Jurkat, Clone E6-1 (cell line): ENCODE measurements around the gene OPRL1.

Experiments
- DNase-seq: peaks from one replicate; pipeline ENCODE4 v3.0.0-alpha.2; 2011; ENCODE audit warnings: low read depth, low spot score
- H3K4me3 ChIP-seq: 2 replicates; pipeline ENCODE4 v1.5.1; 2011; ENCODE audit warnings: mild to moderate bottlenecking, low read length, control low read depth, moderate library complexity

Gene OPRL1

GRCh38 chr20:64098471-64099013 lies 18.7 kb downstream of the OPRL1 start:
- H3K4me3 ChIP-seq: no peak overlapping the region
- DNase-seq: no peak

- DNase-seq: no peak
- no peak overlapping the region for H3K4me3 ChIP-seq
These were observed 19.4 kb downstream of the OPRL1 start for GRCh38 chr20:64099086-64099786.

GRCh38 chr20:64099880-64100565 lies 20.1 kb downstream of the OPRL1 start:
- no peak for DNase-seq
- no peak overlapping the region for H3K4me3 ChIP-seq

DNA sequence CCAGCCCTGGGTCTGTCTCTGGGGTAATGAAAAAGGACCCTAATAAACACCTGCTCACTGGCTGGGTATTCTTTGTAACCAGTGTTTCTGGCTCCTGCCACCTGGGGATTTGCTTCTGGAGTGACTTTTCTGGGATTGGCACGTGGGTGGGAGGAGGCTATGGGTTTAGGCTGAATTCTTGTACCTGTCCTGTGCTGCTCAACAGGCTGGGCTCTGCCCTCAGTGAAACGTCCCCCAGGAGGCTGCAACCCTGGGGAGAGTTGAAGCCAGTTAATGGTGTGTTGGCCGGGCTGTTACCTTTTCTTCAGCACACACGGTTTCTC lies 20.6 kb downstream of the OPRL1 start:
- DNase-seq: no peak
- no peak overlapping the region for H3K4me3 ChIP-seq

DNA sequence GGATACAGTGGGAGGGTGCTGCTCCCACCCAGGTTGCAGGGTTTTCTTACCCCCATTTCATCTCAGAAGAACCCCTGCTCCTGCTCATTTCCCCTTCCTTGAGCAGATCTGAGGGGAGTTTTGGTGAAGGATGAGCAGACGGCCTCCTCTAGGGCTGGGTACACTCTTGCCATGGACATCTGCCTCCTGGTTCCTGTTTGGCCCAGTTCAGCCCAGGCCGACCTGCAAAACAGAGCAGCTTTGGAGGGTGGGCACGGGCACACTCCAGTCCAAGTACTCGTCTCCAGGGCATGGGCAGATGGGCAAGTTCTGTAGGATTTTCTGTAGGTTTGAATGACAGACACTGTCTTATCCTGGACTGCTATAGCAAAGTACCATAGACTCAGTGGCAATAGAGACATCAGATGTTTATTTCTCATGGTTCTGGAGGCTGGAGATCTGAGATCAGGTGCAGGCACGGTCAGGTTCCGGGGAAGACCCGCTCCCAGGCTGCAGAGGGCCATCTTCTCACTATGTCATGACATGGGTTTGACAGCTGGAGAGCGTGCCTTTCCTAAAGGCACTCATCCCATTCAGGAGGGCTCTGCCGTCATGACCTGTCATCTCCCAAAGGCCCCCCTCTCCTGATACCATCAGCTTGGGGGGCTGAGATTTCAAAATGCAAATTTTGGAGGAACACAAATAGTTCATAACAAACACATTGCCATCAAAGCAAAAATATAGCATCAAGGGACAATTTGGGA lies 21.2 kb downstream of the OPRL1 start:
- no peak overlapping the region for H3K4me3 ChIP-seq
- DNase-seq: no peak

GRCh38 chr20:64101731-64102621 lies 22.1 kb downstream of the OPRL1 start:
- peak overlapping the region; percentile 24 for H3K4me3 ChIP-seq
- no peak for DNase-seq

- no peak for DNase-seq
- H3K4me3 ChIP-seq: peak overlapping the region; percentile 24; the same call in 1 of the 2 replicates
These were observed 22.9 kb downstream of the OPRL1 start for GRCh38 chr20:64102647-64103354.

- no peak for DNase-seq
These were observed 24.2 kb downstream of the OPRL1 start for GRCh38 chr20:64103871-64104666.

DNA sequence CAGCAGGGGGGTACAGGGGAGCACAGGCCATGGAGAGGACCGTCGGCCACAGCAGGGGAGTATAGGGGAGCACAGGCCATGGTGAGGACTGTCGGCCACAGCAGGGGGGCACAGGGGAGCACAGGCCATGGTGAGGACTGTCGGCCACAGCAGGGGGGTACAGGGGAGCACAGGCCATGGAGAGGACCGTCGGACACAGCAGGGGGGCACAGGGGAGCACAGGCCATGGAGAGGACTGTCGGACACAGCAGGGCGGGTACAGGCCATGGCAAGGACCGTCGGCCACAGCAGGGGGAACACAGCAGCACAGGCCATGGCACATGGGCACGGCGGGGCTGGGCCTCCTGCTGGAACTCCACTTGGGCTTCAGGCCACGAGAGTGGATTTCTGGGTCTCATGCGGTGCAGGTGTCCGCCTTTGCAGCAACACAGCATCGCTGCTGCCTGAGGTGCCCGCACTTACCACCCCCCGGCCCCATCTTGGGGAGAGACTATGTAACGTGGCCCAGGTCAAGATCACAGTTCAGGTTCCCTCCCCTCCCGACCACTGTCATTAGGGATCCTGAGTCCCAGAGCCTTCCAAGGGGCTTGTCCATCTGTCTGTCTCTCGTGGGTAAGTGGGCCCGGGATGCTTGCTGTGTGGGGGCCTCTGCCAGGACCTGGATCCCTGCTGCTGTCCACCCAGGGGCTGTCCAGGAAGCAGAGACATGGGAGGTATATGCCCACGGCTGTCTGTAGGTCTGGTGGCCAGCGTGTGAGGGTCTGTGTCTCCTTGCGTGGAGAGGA lies 25.0 kb downstream of the OPRL1 start:
- no peak for DNase-seq
- no peak overlapping the region for H3K4me3 ChIP-seq

More at GRCh38 chr20:64103871-64104666, 24.2 kb downstream of the OPRL1 start:
- no peak overlapping the region for H3K4me3 ChIP-seq

DNA sequence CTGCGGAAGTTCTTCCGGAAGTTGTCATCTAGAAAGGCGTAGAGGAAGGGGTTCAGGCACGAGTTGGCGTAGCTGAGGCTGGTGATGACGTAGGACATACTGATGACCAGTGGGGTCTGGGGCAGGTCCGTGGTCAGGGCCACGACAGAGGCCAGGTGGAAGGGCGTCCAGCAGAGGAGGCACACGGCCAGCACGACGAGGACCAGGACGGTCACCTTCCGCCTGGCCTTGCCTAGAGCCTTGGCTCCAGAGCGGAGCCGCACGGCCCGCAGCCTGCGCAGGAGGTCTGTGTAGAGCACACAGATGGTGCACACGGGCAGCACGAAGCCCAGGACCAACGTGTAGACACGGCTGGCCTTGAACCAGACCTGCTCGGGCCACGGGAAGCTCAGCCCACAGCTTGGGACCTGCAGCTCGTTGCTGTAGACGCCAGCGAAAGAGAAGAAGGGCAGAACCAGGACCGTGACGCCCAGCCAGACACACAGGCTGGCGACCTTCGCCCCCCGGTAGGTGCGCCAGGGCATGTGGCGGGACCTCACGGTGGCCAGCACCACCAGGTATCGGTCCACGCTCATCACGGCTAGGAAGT lies 26.1 kb downstream of the OPRL1 start:
- DNase-seq: no peak
- no peak overlapping the region for H3K4me3 ChIP-seq

GRCh38 chr20:64106435-64106961 lies 26.6 kb downstream of the OPRL1 start:
- no peak overlapping the region for H3K4me3 ChIP-seq

DNA sequence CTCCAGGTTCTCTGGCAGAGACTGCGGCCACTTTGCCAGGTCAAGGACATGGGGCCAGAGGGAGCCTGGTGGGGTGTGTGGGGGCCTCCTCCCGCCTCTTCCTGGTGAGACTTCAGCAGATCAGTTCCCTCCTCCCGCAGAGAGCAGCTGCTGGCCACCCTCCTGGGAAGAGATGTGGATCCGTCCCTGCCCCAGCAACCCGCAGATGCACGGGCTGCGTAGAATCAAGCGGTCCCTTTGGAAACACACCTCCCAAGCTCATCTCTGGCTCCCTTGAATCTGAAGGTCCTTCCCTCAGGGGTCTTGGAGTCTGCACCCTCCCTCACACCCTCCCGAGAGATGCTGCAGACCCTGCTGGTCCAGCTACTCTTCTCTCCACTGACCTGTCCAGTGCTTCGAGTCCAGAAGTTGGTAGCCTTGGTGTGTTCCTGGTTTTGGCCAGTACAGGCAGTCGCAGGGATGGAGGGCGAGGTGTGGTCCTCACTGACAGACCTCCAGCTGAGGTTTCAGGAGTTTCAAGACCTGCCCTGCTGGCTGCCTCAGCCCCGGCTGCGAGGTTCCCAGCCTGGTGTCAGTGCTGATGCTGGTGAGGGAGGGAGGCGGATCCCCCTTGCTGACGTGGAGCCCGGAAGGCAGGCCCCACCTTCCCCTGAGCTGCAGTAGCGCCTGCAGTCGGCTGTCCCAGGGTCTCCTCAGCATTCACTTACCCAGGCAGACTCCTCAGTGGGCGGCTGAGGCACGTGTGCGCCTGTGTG lies 27.3 kb downstream of the OPRL1 start, which contains the start of gene NPBWR2:
NPBWR2 (minus strand) TSS at position 585 of the 755 bp plus-strand sequence. CDS start 734 bp downstream, outside the sequence.
- H3K4me3 ChIP-seq: no peak within 1 kb of the TSS
- DNase-seq: no peak

More at GRCh38 chr20:64106435-64106961, 26.6 kb downstream of the OPRL1 start:
- DNase-seq: no peak

DNA sequence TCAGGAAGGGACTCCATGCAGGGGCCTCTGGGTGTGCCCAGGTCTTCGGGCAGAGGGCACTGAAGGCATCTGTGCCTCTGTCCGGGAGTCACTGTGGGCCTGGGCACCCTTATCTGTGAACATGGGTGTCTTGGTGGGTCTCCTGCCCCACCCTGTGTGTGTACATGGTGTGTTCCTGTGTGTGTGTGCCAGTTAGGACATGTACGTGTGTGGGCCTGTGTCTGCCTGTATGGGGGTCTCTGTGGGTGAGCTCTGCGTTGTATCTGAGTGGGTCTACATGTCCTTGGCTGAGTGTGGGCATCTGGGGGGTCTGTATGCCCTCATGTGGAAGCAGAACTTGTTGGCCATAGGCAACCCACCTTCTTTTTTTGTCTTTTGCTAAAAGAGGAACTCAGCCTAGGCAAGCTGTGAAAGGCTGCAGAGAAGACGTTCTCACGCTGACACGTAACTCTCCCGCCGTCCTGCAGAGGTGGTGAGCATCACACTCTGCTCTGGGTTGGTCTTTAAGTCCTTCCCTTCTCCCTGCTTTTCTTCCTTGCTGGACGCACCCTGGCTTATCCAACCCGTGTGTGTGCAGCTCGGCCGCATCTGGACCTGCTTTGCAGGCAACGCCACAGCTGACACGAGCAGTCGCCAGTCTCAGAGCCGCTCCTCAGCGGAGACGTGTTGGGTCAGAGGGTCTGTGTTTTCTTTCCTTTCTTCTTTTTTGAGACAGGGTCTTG lies 28.0 kb downstream of the OPRL1 start:
- H3K4me3 ChIP-seq: no peak overlapping the region
- DNase-seq: no peak

DNA sequence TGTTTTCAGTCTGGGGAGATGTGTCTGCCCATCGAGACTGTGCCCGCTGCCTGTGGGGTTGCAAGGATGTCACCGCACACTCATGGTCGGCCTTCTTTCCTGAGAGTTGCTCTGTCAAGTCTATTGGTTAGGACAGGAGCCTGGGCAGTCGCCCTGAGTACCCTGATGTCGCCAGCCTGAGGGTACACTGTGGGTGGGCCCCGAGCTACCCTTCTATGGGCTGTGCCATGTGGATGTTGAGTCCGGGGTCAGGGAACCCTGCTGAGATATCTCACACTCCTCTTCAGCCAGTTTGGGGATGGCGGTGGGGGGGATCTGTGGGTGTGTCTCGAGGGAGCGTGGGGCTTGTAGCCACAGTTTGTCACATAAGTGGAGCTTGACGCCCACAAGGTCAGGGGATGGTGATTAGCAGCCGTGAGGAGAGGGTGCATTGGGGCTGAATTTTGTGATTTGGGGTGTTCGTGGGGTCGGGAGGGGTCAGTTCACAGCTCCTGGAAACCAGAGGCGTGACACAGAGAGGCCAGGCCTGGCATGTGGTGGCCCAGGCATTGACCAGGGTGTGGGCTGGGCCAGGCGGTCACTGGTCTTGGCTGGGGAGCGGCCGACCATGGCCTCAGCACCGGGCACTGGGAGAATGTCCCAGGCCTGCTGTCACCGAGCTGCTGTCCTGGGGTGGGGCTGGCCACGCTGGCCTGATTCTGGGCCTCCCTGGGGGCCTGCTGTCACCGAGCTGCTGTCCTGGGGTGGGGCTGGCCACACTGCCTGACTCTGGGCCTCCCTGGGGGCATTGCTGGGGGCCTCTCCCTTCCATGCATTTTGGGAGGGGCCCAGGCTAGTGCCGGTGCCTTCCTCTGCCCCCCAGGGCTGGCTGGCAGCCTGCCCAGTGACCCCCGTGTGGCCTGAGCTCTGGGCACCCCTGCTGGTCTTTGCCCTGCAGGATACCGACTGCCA lies 29.1 kb downstream of the OPRL1 start:
- H3K4me3 ChIP-seq: no peak overlapping the region
- DNase-seq: no peak
